ENCODE measurements around the gene OXLD1.

The OXLD1 gene

GRCh38 chr17:81712468-81713003, 46.1 kb upstream of the OXLD1 start:
- Histone ChIP-seq H3K4me3 (ENCODE audit: low read depth, low read length) (peak overlapping the region; percentile 73), H3K27ac (ENCODE audit: extremely low read depth, low read depth, low read length) (peak overlapping the region; percentile 87), H3K4me1 (ENCODE audit: control insufficient read depth, insufficient read depth, low read length) (peaks cover 9% of the 10 kb centered on the region; the same call in 1 of the 2 replicates), H3K36me3 (ENCODE audit: control insufficient read depth in 2 of 2, insufficient read depth in 1 of 2, low read length in 2 of 2) (peaks cover 0 to 57% of the 10 kb centered on the region in 2 experiments; a peak in 1 of 3 replicates), H3K9me3 (ENCODE audit: control insufficient read depth, insufficient read depth, low read depth, low read length) (no peaks in the 10 kb centered on the region)
- CTCF ChIA-PET = interaction anchor here (1.0 to 2.6 kb wide), 4 partner anchors 19 to 147 kb away, joined by 3 to 13 read pairs (median 4); no protein-coding TSS in a partner anchor
- POLR2A ChIA-PET = interaction anchor here (1.0 to 6.4 kb wide), 6 partner anchors 10 to 318 kb away, joined by 3 to 55 read pairs (median 7); partner anchors contain the start of genes ARL16, BAHCC1, HGS and MRPL12
- peak; percentile 12; the same call in 1 of the 2 replicates for TF ChIP-seq KLF8 (tag by site-specific recombination; IDR thresholded peaks at IDR 0.05)
- peak; percentile 21; the same call in 1 of the 2 replicates for TF ChIP-seq ZNF184 (tag by site-specific recombination; IDR thresholded peaks at IDR 0.05)
- TF ChIP-seq ZNF639 (tag by site-specific recombination; IDR thresholded peaks at IDR 0.05) = no peak
- no peak for TF ChIP-seq HOXA7 (CRISPR knock-in tag; IDR thresholded peaks at IDR 0.05; ENCODE audit: borderline replicate concordance)
- TF ChIP-seq ZNF280C (tag by site-specific recombination; IDR thresholded peaks at IDR 0.05) = no peak
- no peak for TF ChIP-seq ZNF660 (tag by site-specific recombination; IDR thresholded peaks at IDR 0.05)
- peak; percentile 83 for TF ChIP-seq ZBTB8A (tag by site-specific recombination; IDR thresholded peaks at IDR 0.05)
- TF ChIP-seq PRDM1 (tag by site-specific recombination; IDR thresholded peaks at IDR 0.05) = no peak
- no peak for TF ChIP-seq TSHZ1 (tag by site-specific recombination; IDR thresholded peaks at IDR 0.05; ENCODE audit: borderline replicate concordance)
- TF ChIP-seq ZNF26 (tag by site-specific recombination; IDR thresholded peaks at IDR 0.05) = no peak
- no peak for TF ChIP-seq HIC1 (tag by site-specific recombination; IDR thresholded peaks at IDR 0.05)
- 0 out of 2 replicates have a peak, but pooled peaks have one; percentile 26 for TF ChIP-seq KLF16 (tag by site-specific recombination; IDR thresholded peaks at IDR 0.05)
- TF ChIP-seq MZF1 (tag by site-specific recombination; IDR thresholded peaks at IDR 0.05; ENCODE audit: borderline replicate concordance) = no peak
- TF ChIP-seq ZBTB20 (tag by site-specific recombination; IDR thresholded peaks at IDR 0.05) = peak; percentile 61
- TF ChIP-seq ZIC2 (tag by site-specific recombination; IDR thresholded peaks at IDR 0.05) = peak; percentile 61
- no peak for TF ChIP-seq GFI1B (tag by site-specific recombination; IDR thresholded peaks at IDR 0.05)
- TF ChIP-seq ZNF280D (tag by site-specific recombination; IDR thresholded peaks at IDR 0.05) = no peak
- TF ChIP-seq CTCF (tag by site-specific recombination; IDR thresholded peaks at IDR 0.05) = peak; percentile 72
- no peak for TF ChIP-seq ZNF830 (tag by site-specific recombination; IDR thresholded peaks at IDR 0.05; ENCODE audit: low read depth)
- peak; percentile 88 for TF ChIP-seq TCF7L2 (IDR thresholded peaks at IDR 0.05; ENCODE audit: borderline replicate concordance, low read depth, low read length)
- no peak for TF ChIP-seq ZNF302 (tag by site-specific recombination; IDR thresholded peaks at IDR 0.05; ENCODE audit: low read depth)
